D721Med (cell line): Measurements from ENCODE around the gene DISP3.

Experiments
- DNase-seq: peaks from one replicate; pipeline ENCODE4 v3.0.0; 2011; ENCODE audit warnings: low spot score; ENCODE audit not compliant: insufficient read length
- FAIRE-seq: peaks from 2 replicates; lab custom pipeline; 2011; peaks lifted over from hg19 to GRCh38; lab: Jason Lieb, UNC
- CTCF ChIP-seq: IDR thresholded peaks from 2 replicates; pipeline ENCODE4 v1.5.1; 2012; ENCODE audit warnings: mild to moderate bottlenecking, control low read depth; ENCODE audit not compliant: insufficient read depth; ENCODE audit errors: missing control alignments

The DISP3 gene

GRCh38 chr1:11470912-11471311 is 8.0 kb upstream of the DISP3 start:
- no peak for FAIRE-seq
- no peak for TF ChIP-seq CTCF
- DNase-seq: no peak

- no peak for TF ChIP-seq CTCF
- DNase-seq (no peak), FAIRE-seq (no peak)
These were observed 7.5 kb upstream of the DISP3 start for GRCh38 chr1:11471473-11471872.

- DNase-seq (no peak), FAIRE-seq (no peak)
- no peak for TF ChIP-seq CTCF
These were observed 6.7 kb upstream of the DISP3 start for GRCh38 chr1:11472284-11472683.

GRCh38 chr1:11472741-11473140 is 6.2 kb upstream of the DISP3 start:
- FAIRE-seq (no peak), DNase-seq (no peak)
- TF ChIP-seq CTCF: no peak

- DNase-seq: no peak
- no peak for FAIRE-seq
- TF ChIP-seq CTCF: no peak
These were observed 5.4 kb upstream of the DISP3 start for GRCh38 chr1:11473491-11474034.

- DNase-seq (no peak), FAIRE-seq (no peak)
- no peak for TF ChIP-seq CTCF
These were observed 4.1 kb upstream of the DISP3 start for GRCh38 chr1:11474826-11475225.

GRCh38 chr1:11475748-11476147 is 3.2 kb upstream of the DISP3 start:
- FAIRE-seq (no peak), DNase-seq (no peak)
- TF ChIP-seq CTCF: no peak
